ENCODE measurements around the gene ZNF597. TPM values are rescaled to one million over a fixed set of nuclear protein-coding genes. Genes with fewer than 3 reads are reported as not detected.
A peak's percentile ranks its signal among the peaks of the same experiment; 100 is the strongest.
"Not testable (repeated sequence)": the region's sequence is repeated elsewhere in the genome, so short reads cannot be mapped to it uniquely, and the experiment has no call there.

Gene ZNF597
- total RNA-seq, 1 donor from 2014 or later, result 2.2 TPM

- Mint-ChIP-seq H3K27me3 (no peaks in the 10 kb centered on the region), H3K9me3 (ENCODE audit: low read depth) (no peaks in the 10 kb centered on the region), H3K4me1 (ENCODE audit: low read depth) (no peaks in the 10 kb centered on the region), H3K36me3 (ENCODE audit: insufficient read depth) (peaks cover 5% of the 10 kb centered on the region), H3K4me3 (ENCODE audit: low read depth) (no peak overlapping the region), H3K27ac (no peak overlapping the region)
- no peak for DNase-seq (ENCODE audit: low spot score, unreplicated experiment)
- TF ChIP-seq CTCF (IDR thresholded peaks at IDR 0.05; ENCODE audit: unreplicated experiment), result no peak
These were observed 31.0 kb upstream of the ZNF597 start for GRCh38 chr16:3474136-3474779.

DNA sequence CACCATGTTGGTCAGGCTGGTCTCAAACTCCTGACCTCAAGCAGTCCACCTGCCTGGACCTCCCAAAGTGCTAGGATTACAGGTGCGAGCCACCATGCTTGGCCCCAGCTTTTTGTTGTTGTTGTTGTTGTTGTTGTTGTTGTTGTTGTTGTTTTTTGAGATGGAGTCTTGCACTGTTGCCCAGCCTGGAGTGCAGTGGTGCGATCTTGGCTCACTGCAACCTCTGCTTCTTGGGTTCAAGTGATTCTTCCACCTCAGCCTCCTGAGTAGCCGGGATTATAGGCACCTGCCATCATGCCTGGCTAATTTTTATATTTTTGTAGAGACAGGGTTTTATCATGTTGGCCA, 30.3 kb upstream of the ZNF597 start:
- H3K36me3 Mint-ChIP-seq (ENCODE audit: insufficient read depth); H3K4me3 Mint-ChIP-seq (ENCODE audit: low read depth); H3K27me3 Mint-ChIP-seq; DNase-seq (ENCODE audit: low spot score, unreplicated experiment); H3K9me3 Mint-ChIP-seq (ENCODE audit: low read depth); H3K4me1 Mint-ChIP-seq (ENCODE audit: low read depth): not testable (repeated sequence)
- H3K27ac Mint-ChIP-seq, result peak overlapping the region; percentile 20

DNA sequence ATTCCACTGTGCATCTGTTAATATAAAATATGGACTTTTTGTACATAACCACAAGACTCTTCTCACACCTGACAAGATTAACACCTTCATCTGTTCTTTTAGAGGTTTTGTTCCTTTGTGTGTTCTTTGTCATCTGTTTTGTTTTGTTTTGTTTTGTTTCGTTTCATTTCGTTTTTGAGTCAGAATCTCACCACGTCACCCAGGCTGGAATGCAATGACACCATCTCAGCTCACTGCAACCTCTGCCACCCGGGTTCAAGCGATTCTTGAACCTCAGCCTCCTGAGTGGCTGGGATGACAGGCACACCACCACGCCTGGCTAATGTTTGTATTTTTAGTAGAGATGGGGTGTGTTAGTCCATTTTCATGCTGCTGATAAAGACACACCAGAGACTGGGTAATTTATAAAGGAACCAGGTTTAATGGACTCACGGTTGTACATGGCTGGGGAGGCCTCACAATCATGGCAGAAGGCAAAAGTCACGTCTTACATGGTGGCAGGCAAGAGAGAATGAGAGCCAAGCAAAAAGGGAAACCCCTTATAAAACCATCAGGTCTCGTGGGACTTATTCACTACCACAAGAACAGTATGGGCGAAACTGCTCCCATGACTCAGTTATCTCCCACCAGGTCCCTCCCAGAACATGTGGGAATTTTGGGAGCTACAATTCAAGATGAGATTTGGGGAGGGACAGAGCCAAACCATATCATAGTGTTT, 29.7 kb upstream of the ZNF597 start:
- Mint-ChIP-seq H3K27me3 (no peaks in the 10 kb centered on the region), H3K27ac (peak overlapping the region; percentile 33), H3K9me3 (ENCODE audit: low read depth) (no peaks in the 10 kb centered on the region), H3K36me3 (ENCODE audit: insufficient read depth) (peaks cover 3% of the 10 kb centered on the region), H3K4me3 (ENCODE audit: low read depth) (no peak overlapping the region), H3K4me1 (ENCODE audit: low read depth) (peaks cover 5% of the 10 kb centered on the region)
- no peak for TF ChIP-seq CTCF (IDR thresholded peaks at IDR 0.05; ENCODE audit: unreplicated experiment)
- DNase-seq (ENCODE audit: low spot score, unreplicated experiment), result no peak

DNA sequence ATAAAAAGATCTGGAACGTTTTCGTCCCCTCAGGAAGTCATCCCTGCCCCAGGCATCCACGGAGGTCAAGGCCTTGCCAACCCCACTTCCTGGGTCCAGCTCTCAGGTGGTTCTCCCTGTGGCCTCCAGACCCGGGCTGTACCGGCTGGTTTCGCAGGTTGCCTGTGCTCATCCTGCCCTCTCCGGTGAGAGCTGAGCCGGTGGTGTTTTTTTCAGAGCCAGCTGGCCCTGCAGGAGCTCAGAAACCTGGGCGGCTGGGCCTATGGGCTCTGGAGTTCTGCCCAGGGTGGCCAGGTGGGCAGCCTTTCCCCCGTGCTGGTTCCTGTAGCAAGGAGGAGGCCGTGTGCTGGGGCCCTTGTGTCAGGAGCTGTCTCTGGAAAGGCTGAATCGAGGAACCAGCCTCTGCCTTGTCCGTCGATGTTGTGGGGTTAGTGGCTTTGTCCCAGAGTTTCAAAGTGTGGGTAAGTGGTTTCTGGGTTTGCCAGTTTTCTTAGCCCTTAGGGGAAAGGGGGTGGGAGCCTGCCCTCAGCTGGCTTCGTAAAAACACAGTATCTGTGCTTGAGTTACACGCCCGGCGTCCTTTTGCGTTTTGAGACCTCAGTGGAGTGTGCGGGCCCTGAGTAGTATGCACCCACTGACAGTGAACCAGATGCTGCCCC, 28.3 kb upstream of the ZNF597 start:
- no peaks in the 10 kb centered on the region for H3K9me3 Mint-ChIP-seq (ENCODE audit: low read depth)
- H3K27me3 Mint-ChIP-seq, result no peaks in the 10 kb centered on the region
- DNase-seq (ENCODE audit: low spot score, unreplicated experiment), result no peak
- TF ChIP-seq CTCF (IDR thresholded peaks at IDR 0.05; ENCODE audit: unreplicated experiment), result no peak
- no peak overlapping the region for H3K4me3 Mint-ChIP-seq (ENCODE audit: low read depth)
- H3K4me1 Mint-ChIP-seq (ENCODE audit: low read depth), result peaks cover 7% of the 10 kb centered on the region
- no peak overlapping the region for H3K27ac Mint-ChIP-seq
- H3K36me3 Mint-ChIP-seq (ENCODE audit: insufficient read depth), result peaks cover 5% of the 10 kb centered on the region

GRCh38 chr16:3470723-3471122, 27.4 kb upstream of the ZNF597 start:
- no peaks in the 10 kb centered on the region for H3K9me3 Mint-ChIP-seq (ENCODE audit: low read depth)
- H3K36me3 Mint-ChIP-seq (ENCODE audit: insufficient read depth), result peaks cover 7% of the 10 kb centered on the region
- H3K27ac Mint-ChIP-seq, result no peak overlapping the region
- H3K4me1 Mint-ChIP-seq (ENCODE audit: low read depth), result peaks cover 8% of the 10 kb centered on the region
- no peak for DNase-seq (ENCODE audit: low spot score, unreplicated experiment)
- TF ChIP-seq CTCF (IDR thresholded peaks at IDR 0.05; ENCODE audit: unreplicated experiment), result no peak
- H3K27me3 Mint-ChIP-seq, result no peaks in the 10 kb centered on the region
- H3K4me3 Mint-ChIP-seq (ENCODE audit: low read depth), result no peak overlapping the region

Measured in progenitor cell of endocrine pancreas (in vitro differentiated cells).